ENCODE results near the gene TRPC4AP.
A peak's percentile ranks its signal among the peaks of the same experiment; 100 is the strongest.
"Not testable (repeated sequence)": the region's sequence is repeated elsewhere in the genome, so short reads cannot be mapped to it uniquely, and the experiment has no call there.

Gene TRPC4AP

DNA sequence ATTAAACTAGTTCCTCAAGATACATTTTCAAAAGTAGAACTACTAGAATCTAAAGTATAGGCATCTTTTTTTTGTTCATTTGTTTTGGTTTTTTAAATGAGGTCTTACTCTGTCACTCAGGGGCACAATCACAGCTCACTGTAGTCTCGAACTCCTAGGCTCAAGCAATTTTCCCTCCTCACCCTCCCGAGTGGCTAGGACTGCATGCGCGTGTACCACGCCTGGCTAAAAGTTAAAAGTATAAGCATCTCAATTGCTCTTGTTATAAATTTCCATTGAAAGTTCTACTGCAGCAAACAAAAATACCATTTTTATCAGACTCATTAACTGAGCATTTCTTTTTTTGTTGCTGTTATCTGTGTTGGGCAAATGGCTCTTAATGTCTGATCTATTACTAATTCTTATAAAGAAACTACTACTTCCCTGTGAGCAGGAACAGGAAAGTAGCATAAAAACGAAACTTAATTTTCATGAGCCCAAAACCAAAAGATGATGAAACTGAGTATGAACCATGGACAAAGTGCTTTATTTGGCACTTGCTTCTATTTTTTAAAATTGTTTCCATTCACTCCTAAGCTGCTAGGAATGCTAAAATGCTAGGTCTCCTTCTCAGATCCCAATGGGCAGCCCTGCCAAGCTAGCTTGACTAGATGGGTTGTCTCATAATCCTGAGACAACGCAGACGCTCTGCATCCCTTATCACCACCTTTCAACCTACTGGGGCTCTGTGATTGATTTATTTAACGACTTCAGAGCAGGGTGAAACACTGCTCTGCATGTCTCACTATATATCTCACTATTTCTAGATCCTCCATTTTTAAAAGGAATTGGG is 36.9 kb downstream of the TRPC4AP start:
- peak; percentile 18 for DNase-seq

DNA sequence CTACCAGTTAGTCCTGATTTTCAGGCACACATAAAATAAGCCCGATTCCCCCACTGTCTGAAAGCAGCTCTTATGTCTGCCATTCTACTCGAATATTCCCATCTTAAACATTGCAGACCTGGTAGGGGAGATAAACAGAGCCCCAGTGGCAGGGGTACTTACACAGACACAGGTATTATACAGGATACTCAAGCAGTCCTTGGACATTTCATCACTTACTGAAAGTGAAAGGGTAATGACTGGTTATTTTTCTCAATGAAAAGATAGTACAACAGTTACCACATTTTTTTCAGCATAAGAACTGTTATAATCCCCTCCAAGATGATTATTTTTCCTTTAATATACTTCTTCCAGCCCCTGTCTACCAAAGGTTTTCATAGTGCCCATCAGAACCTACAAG is 37.8 kb downstream of the TRPC4AP start:
- no peak for DNase-seq

DNA sequence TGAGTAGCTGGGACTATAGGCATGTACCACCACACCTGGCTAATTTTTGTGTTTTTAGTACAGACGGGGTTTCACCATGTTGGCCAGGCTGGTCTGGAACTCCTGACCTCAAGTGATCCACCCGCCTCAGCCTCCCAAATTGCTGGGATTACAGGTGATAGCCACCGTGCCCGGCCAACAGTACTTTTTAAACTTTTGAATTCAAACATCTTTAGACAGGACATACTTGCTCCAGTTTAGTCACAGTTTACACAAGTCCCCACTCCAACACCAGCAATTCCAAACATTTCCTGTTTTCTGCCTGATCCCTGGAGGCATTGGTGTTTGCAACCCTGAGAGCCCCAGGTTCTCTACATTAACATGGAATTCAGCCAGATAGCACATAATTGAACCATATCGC is 40.0 kb downstream of the TRPC4AP start:
- DNase-seq, result not testable (repeated sequence)

DNA sequence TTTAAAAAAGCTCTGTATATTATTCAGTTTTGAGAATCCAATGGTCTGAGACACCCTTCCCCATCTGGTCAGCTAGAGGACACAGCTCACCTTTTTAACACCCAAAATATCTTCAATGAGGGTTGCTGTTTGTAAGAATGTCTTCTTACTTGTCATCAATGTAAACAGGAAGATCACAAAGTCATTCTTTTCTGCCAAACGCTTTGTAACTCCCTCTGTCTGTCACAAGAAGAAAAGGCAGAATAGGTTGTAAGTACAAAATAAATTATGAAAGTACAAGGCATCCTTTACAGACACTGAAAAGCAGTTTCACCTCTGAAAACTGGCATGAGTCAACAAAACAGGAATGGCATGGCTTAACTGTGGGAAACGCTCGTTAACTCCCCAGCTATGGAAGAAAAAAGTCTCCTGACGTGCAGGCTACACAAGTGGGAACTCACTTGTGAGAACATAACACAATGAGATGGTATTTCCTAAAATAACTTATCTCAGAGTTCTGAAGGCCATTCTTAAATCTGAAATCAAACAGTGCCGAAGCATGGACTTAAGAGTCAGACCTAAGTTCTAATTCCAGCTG is 42.7 kb downstream of the TRPC4AP start:
- no peak for DNase-seq

DNA sequence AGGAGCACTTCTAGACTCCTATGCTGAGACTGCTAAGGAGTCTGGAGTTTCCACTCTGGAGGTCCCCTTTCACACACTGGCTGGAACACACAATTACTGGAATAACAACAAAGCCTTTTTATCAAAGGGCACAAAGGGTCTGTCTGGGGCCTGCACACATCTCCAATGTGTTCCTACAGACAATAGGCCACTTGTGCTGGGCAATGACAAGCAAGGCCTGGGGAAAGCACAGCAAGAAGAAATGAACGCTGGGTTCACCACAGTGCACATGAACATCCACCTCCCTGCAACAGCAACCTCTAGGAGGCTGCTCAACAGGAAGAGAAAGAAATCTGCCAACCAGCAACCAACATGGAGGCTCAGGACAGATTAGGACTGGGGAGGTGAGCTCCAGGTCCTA is 43.9 kb downstream of the TRPC4AP start:
- DNase-seq, result no peak

DNA sequence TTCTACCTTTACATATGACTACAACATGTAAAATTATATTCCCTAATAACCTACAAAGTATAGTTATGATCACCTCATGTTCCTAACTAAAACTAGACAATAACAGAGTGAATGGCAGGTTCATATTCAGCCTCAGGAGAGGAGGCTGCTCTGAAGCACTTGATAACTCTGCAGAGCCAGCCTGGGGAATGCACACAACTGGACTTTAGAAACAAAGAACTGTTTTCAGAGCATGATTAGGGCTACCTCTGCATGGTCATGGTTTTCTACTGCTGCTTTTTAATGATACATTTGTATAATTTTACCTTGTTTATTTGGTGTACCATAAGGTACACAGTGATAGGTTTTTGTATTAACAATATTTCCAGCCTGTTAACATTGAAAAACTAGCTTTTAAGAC is 50.3 kb downstream of the TRPC4AP start:
- DNase-seq, result no peak

DNA sequence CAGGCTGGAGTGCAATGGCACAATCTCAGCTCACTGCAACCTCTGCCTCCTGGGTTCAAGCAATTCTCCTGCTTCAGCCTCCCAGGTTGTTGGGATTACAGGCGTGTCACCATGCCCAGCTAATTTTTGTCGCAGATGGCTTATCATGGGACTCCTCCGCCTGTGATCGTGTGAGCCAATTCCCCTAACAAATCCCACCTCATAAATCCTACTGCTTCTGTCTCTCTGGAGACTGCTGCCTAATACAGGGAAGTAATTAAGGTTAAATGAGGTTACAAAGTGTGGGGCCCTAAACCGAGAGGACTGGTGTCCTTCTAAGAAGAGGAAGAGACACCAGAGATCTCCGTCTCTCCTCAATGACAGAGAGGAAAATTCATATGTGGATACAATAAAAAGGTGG is 52.0 kb downstream of the TRPC4AP start:
- DNase-seq, result no peak

DNA sequence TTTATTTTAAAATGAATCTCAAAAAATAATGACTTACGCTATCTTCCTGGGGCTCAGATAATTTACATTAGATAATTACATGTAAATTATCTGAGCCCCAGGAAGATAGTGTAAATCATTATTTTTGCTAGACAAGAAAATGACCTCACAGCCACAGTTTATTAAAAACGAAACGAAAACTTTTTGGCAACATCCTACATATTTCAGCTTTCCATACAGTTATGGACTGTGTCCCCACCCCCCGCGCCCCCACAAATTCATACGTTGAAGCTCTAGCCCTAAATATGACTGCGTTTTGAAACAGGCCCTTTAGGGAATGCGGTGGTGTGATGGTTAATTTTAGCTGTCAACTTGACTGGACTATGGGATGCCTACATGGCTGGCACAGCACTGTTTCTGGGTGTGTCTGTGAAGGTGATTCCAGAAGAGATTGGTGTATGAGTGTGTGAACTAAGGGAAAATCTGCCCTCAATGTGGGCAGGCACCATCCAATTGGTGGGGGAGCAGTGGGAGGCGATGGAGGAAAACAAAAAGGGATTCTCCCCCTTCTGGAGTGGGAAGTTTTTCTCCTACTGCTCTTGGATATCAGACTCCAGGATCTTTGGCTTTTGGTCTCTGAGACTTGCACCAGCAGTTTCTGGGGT is 52.6 kb downstream of the TRPC4AP start:
- no peak for DNase-seq

DNA sequence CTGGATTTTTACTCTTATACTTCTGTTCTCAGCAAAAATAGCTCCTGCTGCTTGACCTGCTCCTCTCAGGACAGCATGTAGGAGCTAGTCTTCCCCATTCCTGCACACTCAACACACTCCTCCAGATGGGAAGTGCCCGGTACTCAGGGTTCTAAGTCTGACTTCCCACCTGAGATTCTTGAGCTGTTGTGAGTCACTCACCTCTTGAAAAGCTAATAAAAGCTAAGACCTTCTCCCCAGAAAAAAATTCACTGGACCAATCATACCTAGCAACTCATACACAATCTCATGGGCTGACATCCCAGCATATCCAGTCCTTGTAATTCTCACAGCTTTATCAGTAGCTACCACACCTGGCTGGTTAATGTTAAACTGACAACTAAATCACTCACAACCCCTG is 53.5 kb downstream of the TRPC4AP start:
- no peak for DNase-seq

DNA sequence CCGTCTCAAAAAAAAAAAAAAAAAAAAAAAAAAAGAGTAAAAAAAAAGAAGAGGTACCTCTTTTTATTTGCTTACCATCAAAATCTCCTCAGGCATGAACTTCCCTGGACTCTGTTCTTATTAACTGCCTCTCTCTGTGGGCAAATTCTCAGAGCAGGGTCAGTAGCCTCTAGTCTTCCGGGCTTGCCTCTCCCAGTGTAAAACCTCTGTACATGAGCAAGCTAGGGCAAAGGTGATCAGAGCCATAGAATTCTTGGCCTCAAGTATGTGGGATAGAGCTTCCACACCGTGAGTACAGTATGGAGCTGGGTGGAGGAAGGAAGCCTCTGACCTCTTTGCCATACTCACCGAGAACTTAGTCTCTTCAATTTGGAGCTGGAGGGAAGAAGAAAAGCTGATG is 58.5 kb downstream of the TRPC4AP start:
- DNase-seq, result no peak

DNA sequence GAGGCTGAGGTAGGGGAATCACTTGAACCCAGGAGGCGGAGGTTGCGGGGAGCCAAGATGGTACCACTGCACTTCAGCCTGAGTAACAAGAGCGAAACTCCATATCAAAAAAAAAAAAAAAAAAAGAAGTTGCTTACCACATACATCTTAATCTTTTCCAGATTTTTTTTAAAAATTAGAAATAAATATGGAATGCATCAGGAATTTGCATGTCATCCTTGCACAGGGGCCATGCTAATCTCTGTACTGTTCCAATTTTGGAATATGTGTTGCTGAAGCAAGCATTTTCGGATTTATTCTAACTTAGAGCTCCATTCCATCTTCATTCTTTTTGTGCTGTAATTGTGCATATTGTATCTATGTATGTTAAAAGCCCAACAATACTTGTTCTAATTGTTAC is 62.5 kb downstream of the TRPC4AP start:
- no peak for DNase-seq

DNA sequence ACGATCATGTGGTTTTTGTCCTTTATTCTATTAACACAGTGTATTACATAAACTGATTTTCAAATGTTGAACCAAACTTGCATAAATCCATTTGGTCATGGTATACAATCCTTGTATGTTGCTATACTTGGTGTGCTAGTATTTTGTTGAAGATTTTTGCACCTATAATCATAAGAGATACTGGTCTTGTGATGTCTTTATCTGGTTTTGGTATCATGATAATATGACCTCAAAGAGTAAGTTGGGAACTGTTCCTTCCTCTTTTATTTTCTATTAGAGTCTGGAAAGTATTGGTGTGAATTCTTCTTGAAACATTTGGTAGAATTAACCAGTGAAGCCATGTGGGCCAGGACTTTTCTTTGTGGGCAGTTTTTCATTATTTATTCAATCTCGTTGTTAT is 65.3 kb downstream of the TRPC4AP start:
- no peak for DNase-seq

DNA sequence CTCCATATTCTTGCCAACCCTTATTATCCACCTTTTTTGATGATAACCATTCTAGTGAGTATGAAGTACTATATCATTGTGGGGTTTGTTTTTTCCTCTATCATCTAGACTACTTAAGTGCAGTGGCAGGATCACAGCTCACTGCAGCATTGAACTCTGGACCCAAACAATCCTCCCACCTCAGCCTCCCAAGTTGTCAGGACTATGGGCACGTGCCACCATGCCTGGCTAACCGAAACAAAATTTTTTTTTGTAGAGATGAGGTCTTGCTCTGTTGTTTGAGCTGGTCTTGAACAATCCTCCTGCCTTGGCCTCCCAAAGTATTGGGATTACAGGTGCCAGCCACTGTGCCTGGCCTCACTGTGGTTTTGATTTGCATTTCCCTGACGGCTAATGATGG is 67.5 kb downstream of the TRPC4AP start:
- DNase-seq, result no peak

DNA sequence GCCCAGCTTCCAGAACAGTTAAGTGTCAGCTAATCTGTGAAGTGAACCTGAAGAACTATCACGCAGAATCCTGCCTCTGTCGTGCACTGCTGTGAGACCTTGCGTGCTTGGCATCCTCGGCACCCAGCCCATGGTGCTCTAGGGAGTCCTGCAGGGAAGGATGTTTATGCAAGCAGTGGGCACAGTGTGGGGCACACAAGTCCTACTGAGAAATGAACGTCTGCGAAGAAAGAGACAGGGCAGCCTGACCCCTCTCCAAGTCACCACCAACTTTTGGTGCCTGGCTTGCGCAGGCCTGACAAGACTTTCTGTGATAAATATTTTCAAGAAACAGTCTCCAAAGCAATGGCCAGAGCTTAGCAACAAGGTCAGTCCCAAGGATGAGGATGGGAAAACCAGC is 69.0 kb downstream of the TRPC4AP start:
- no peak for DNase-seq

DNA sequence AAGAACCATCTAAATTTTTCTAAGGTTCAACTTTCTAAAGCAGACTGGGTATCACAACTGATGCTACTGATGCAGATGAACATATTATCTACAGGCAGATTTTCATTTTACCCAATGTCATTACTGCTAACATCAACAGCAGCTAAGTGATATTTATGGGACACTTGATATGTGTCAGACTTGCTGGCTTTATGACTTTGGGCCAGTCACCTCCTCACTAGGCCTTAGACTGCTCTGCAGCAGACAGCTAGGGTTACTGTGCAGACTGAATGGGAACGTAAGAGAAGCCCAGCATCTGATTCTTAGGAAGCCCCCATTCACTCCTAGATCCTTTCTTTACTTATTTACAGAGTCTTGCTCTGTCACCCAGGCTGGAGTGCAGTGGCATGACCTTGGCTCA is 70.8 kb downstream of the TRPC4AP start:
- no peak for DNase-seq

DNA sequence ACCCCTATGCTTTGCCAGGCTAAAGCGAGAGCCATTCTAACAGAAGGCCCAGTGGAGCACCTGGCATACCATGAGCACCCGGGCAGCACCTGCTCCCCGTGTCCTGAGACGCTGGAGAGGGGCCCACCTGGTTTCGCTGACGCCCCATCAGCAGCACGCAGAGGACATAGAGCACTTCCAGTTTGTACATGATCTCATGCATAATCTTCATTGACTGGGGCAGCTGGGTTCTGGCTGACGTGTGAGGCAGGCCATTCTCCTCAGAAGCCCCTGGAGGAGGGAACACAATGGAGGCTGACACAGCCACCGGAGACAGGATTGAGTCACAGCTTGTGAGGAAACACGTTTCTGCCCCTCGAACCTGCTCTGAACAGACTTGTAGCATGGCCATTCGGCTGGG is 71.5 kb downstream of the TRPC4AP start:
- no peak for DNase-seq

DNA sequence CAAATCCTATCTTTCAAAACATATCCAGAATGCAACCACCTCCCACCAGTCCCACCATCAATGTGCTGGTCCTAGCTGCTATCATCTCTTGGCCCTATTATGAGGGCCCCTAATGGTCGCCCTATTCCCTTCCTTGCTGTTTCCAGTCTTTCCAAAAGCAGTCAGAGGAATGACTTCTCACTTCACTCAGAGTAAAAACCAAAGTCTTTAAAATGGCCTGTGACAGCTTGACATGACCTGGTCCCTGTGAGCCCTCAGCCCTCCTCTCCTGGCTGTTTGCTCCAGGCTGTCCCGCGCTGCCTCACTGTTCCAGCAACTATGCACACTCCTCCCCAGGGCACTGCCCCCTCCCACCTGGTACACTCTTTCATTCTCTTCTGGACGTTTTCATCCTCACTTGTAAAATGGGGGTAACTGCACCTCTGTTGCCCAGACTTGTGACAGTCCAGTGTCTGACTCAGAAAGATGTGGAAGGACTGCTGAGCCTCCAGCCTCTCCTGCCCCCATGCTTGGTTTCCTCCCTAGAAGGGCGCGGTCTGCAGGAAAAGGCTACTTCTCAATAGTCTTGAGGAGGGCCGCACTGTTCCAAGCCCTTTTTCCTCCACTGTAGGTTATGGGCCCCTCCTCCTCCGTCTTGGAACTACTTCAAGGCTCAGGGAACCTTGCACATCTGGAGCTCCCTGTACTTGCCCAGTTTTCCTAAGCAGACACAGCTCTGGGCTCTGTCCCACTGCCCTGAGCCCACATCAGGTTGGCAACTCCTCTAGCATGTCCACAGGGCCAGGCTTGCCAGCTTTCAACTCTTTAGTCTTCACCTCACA is 72.3 kb downstream of the TRPC4AP start:
- DNase-seq, result no peak

DNA sequence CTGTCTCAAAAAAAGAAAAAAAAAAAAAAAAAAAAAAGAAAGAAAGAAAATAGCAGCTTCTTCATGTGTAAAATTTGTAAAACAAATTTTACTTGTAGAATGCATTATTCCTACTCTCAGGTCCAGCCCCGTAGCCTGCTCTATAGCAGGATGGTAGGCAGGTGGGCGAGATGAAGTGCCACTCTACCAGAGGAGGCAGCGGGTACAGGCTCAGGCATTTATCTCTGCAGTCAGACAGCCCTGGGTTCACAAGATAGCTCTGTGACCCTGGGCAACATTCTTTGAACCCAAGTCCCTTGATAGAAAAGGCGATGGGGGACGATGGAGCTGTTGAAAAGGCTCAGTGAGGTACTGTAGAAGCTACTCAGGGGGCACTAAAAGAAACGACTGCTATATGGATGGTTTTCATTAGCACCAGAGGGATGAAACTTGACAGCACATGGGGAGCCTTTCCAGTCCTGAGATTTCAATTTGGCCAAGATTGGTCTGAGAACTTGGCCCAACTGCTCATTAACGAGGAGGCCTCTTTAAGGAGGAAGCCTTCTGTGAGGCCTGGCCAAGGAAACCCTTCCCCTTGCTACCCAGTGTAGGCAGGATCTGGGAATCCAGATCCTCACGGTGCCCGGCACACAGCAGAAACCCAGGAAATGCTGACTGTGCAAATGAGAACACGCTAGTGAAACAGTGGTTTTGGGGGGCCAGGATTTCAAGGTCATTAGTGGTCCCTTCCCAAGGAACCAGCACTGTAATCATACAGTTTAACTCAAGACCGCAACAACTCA is 73.8 kb downstream of the TRPC4AP start:
- no peak for DNase-seq

DNA sequence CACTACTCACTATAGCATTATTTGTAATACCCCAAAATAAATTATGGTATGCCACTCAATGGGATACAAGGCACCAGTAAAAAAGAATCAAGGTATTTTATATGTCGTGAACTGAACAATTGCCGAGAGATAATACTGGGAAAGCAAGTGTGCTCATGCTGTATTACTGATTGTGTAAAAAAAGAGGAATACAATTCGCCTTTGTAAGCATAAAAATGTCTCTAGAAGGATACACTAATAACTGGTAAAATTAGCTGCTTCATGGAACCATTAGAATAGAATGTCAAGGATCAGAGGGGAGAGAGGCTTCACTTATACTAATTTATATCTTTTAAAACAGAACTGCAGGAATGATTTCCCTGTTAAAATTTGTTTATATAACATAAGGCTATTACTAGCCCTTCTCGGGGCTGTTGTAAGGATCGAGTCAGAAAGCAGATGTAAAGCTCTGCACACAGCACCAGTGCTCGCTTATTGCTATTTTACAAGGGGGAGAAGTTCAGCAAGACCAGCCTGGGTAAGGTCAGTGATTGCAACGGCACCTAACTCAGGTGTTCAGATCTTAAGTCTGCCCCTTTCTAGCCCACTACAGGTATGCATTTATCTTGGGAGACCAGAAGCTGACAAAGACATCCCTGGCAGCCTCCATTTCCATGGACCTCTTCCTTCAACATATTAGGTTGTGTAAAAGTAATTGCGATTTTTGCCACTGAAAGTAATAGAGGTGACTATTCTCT is 75.3 kb downstream of the TRPC4AP start:
- no peak for DNase-seq

DNA sequence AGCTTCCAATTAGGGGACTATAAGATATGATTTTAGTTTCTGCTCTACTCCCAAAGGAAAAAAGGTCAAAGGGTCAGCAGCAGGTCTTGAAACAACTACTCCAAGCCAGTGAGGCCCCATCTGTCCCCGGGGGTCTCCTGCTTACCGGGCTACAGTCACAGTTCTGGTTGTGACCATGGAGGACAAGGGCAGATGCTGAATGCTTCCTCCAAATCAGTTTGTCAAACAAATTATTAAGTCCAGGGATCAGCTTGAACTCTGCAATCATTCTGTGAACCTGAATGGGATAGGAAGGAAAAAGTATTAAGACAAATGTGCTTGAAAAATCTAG is 76.8 kb downstream of the TRPC4AP start:
- DNase-seq, result no peak

DNA sequence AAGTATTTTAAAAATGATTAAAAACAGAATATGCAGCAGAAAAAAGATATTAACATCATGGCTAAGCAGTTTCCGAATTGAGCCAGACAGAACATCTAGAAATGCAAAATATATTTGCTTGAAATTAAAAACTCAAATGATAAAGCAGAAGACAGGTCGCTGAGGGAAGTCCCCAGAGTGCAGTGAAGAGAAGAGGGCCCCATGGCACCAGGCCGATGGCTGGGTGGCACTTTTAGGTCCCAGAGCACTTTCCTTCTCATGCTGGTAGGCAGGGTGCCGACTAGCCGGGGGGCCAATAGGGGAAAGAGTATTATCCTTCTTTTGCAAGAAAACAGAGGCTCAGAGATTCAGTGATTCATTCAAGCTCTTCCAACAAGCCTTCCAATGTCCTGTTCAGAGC is 78.1 kb downstream of the TRPC4AP start:
- no peak for DNase-seq
